Chondrocyte (in vitro differentiated cells): ENCODE data around the gene PRSS38. TPM values are rescaled to one million over a fixed set of nuclear protein-coding genes. Genes with fewer than 3 reads are reported as not detected.
"Not testable (repeated sequence)": the region's sequence is repeated elsewhere in the genome, so short reads cannot be mapped to it uniquely, and the experiment has no call there.

Experiments
- DNase-seq: peaks from one replicate; pipeline ENCODE4 v3.0.0; 2021; ENCODE audit warnings: mixed read lengths, low spot score
- H3K27ac Mint-ChIP-seq: one replicate; pipeline ENCODE4 v1.8.0; 2021; ENCODE audit warnings: mild to moderate bottlenecking, moderate library complexity, mixed read lengths; ENCODE audit not compliant: unreplicated experiment
- H3K27me3 Mint-ChIP-seq: 2 replicates; pipeline ENCODE4 v1.8.0; 2021; ENCODE audit warnings: low read depth, mixed read lengths
- H3K36me3 Mint-ChIP-seq: 2 replicates; pipeline ENCODE4 v1.8.0; 2021; ENCODE audit warnings: low read depth, mixed read lengths
- H3K4me1 Mint-ChIP-seq: 2 replicates; pipeline ENCODE4 v1.8.0; 2021; ENCODE audit warnings: low read depth, mild to moderate bottlenecking, mixed read lengths
- H3K4me3 Mint-ChIP-seq: one replicate; pipeline ENCODE4 v1.8.0; 2021; ENCODE audit warnings: mild to moderate bottlenecking, moderate library complexity, mixed read lengths; ENCODE audit not compliant: unreplicated experiment
- H3K9me3 Mint-ChIP-seq: 2 replicates; pipeline ENCODE4 v1.8.0; 2021; ENCODE audit warnings: low read depth, mixed read lengths
- total RNA-seq: library from RNA; stranded (reverse); gene quantifications from 3 replicates; pipeline ENCODE4 v1.2.1, GENCODE V29; 2021
- TF ChIP-seq, protein P1 (sequence below): fragments of 200-600 bp; sonication (generic); IDR thresholded peaks from 2 replicates; pipeline ENCODE4 v1.5.0; 2021; ENCODE audit warnings: antibody characterized with exemption, mild to moderate bottlenecking, moderate library complexity

PRSS38 gene
- total RNA-seq, 1 donor from 2014 or later = not detected

DNA sequence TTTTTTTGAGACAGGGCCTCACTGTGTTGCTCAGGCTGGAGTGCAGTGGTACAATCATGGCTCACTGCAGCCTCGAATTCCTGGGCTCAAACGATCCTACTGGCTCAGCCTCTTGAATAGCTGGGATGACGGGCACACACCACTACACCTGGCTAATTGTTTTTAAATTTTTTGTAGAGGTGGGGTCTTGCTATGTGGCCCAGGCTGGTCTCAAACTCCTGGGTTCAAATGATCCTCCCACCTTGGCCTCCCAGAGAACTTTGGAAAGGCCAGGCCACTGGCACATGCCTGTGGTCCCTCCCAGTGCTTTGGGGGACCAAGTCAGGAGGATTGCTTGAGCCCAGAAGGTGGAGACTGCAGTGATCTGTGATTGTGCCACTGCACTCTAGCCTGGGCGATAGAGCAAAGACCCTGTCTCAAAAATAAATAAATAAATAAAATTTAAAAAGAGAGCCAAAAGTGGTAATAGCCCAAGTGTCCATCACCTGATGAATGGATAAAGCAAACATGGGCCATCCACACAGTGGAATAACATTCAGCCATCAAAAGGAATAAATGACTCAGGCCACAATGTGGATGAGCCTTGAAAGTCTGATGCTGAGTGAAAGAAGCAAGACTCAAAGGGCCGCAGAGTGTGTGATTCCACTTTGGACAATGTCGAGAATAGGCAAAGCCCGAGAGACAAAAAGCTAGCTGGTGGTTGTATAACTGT lies 40.8 kb downstream of the PRSS38 start:
- H3K9me3 Mint-ChIP-seq = no peaks in the 10 kb centered on the region
- peaks cover 4% of the 10 kb centered on the region for H3K36me3 Mint-ChIP-seq
- H3K27me3 Mint-ChIP-seq = peaks cover 23% of the 10 kb centered on the region
- TF ChIP-seq, protein P1, sequence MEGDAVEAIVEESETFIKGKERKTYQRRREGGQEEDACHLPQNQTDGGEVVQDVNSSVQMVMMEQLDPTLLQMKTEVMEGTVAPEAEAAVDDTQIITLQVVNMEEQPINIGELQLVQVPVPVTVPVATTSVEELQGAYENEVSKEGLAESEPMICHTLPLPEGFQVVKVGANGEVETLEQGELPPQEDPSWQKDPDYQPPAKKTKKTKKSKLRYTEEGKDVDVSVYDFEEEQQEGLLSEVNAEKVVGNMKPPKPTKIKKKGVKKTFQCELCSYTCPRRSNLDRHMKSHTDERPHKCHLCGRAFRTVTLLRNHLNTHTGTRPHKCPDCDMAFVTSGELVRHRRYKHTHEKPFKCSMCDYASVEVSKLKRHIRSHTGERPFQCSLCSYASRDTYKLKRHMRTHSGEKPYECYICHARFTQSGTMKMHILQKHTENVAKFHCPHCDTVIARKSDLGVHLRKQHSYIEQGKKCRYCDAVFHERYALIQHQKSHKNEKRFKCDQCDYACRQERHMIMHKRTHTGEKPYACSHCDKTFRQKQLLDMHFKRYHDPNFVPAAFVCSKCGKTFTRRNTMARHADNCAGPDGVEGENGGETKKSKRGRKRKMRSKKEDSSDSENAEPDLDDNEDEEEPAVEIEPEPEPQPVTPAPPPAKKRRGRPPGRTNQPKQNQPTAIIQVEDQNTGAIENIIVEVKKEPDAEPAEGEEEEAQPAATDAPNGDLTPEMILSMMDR = no peak
- H3K4me1 Mint-ChIP-seq = no peaks in the 10 kb centered on the region
- H3K27ac Mint-ChIP-seq = no peak overlapping the region
- no peak overlapping the region for H3K4me3 Mint-ChIP-seq
- no peak for DNase-seq

DNA sequence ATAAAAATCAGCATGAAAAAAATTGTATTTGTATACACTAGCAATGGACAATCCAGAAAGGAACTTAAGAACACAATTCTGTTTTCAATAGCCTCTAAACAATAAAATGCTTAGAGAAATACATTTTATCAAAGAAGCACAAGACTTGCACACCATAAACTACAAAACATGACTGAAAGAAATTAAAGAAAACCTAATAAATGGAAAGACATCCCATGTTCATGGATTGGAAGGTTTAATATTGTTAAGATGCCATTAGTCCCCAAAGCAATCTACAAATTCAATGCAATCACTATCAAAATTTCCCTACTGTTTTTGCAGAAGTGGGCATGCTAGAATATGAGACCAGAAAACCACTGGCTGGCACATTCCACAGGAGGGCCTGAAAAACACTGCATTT lies 49.4 kb downstream of the PRSS38 start:
- no peak overlapping the region for H3K4me3 Mint-ChIP-seq
- no peaks in the 10 kb centered on the region for H3K4me1 Mint-ChIP-seq
- TF ChIP-seq, protein P1 = no peak

DNA sequence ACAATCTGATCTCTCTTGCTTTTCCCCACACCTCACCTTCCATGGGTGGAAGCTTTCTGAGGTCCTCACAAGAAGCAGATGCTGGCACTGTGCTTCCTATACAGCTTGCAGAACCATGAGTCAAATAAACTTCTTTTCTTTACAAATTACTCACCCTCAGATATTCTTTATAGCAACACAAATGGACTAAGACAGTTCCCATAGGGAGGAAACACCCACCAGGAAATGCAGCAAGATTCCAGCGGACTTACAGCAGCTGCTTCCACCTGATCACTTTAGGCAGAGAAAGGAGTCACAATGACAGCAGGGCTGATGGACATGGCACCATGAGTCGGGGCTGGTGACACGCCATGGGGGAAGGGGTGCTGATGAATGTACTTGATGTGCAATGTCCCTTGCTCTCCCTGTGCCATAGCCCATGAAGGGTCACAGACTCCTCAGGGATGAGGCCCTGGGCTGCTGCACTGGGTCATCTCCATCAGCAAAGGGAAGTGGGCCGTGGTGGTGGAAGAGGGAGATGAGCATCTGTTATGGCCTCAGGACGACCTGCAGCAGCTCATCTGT lies 53.9 kb downstream of the PRSS38 start:
- Mint-ChIP-seq H3K9me3 (peaks cover 19% of the 10 kb centered on the region), H3K27me3 (peaks cover 36% of the 10 kb centered on the region), H3K4me3 (no peak overlapping the region), H3K36me3 (peaks cover 6% of the 10 kb centered on the region), H3K27ac (no peak overlapping the region), H3K4me1 (no peaks in the 10 kb centered on the region)
- DNase-seq = no peak
- TF ChIP-seq, protein P1 = no peak

More for the DNA sequence above, 49.4 kb downstream of the PRSS38 start:
- DNase-seq = no peak
- H3K27me3 Mint-ChIP-seq = peaks cover 34% of the 10 kb centered on the region
- H3K36me3 Mint-ChIP-seq = peaks cover 2% of the 10 kb centered on the region
- H3K9me3 Mint-ChIP-seq = peaks cover 12% of the 10 kb centered on the region
- H3K27ac Mint-ChIP-seq = no peak overlapping the region

DNA sequence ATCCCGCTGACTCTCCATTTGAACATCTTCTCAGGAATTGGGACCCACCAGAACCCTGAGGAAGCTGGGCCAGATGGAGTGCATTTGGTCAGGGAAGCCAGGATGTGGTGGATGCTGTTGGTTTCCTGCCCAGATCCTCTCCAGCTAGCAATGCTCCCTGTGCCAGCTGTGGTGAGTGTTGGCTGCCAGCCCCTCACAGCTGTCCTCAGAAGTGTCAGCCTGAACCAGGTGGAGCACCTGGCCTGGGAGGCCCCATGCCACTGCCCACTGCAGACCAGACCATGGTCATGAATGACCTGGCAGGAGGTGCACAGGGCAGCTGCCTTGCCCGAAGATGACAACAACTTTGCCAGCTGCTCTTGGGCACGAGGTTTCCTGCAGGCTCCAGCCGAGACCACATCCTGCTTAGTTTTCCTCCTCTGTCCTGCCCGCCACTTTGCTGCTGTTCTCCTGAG lies 54.4 kb downstream of the PRSS38 start:
- Mint-ChIP-seq H3K9me3 (peaks cover 18% of the 10 kb centered on the region), H3K4me1 (no peaks in the 10 kb centered on the region), H3K27me3 (peaks cover 41% of the 10 kb centered on the region)

DNA sequence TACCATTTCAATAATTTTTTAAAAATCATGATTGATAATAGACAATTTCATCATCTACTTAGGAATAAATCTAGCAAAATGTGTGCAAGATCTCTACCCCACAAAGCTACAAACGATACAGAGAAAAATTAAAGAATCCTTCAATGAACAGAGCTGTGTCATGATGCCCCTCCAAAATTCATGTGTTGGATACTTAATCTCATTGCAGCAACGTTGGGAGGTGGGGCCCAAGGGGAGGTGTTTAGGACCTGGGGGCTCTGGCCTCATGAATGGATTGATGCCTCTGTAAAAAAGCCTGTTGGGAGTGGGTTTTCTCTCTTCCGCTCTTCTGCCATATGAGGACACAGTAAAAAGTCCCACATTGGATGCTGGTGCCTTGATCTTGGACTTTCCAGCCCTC lies 54.9 kb downstream of the PRSS38 start:
- Mint-ChIP-seq H3K36me3 (peaks cover 6% of the 10 kb centered on the region), H3K27ac (no peak overlapping the region), H3K9me3 (peaks cover 15% of the 10 kb centered on the region), H3K4me1 (no peaks in the 10 kb centered on the region), H3K4me3 (no peak overlapping the region), H3K27me3 (peaks cover 46% of the 10 kb centered on the region)
- TF ChIP-seq, protein P1 = no peak
- no peak for DNase-seq

More for the DNA sequence above, 54.4 kb downstream of the PRSS38 start:
- TF ChIP-seq, protein P1 = no peak
- H3K36me3 Mint-ChIP-seq = peaks cover 6% of the 10 kb centered on the region
- no peak for DNase-seq
- no peak overlapping the region for H3K27ac Mint-ChIP-seq
- no peak overlapping the region for H3K4me3 Mint-ChIP-seq

DNA sequence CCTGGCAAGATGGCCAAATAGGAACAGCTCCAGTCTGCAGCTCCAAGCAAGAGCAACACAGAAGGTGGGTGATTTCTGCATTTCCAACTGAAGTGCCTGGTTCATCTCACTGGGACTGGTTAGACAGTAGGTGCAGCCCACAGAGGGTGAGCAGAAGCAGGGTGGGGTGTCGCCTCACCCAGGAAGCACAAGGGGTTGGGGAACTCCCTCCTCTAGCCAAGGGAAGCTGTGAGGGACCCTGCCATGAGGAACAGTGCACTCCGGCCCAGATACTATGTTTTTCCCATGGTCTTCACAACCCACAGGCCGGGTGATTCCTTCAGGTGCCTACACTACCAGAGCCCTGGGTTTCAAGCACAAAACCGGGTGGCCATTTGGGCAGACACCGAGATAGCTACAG lies 56.4 kb downstream of the PRSS38 start:
- not testable (repeated sequence) for H3K36me3 Mint-ChIP-seq, H3K4me1 Mint-ChIP-seq, DNase-seq, H3K4me3 Mint-ChIP-seq, H3K27ac Mint-ChIP-seq
- H3K27me3 Mint-ChIP-seq = peaks cover 59% of the 10 kb centered on the region
- peaks cover 15% of the 10 kb centered on the region for H3K9me3 Mint-ChIP-seq

DNA sequence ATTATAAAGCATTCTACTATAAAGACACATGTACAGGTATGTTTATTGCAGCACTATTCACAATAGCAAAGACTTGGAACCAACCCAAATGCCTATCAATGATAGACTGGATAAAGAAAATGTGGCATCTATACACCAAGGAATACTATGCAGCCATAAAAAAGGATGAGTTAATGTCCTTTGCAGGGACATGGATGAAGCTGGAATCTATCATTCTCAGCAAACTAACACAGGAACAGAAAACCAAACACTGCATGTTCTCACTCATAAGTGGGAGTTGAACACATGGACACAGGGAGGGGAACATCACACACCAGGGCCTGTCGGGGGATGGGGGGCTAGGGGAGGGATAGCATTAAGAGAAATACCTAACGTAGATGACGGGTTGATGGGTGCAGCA lies 62.3 kb downstream of the PRSS38 start:
- not testable (repeated sequence) for DNase-seq, H3K27ac Mint-ChIP-seq, H3K4me1 Mint-ChIP-seq, H3K36me3 Mint-ChIP-seq, H3K4me3 Mint-ChIP-seq
- Mint-ChIP-seq H3K27me3 (peaks cover 73% of the 10 kb centered on the region), H3K9me3 (peaks cover 15% of the 10 kb centered on the region)
